ENCODE data around the gene SH3PXD2B. TPM values are rescaled to one million over a fixed set of nuclear protein-coding genes. Genes with fewer than 3 reads are reported as not detected.

SH3PXD2B gene
- total and polyA plus RNA-seq, 2 of the 13 experiments (the other 11 are each of a cell fraction or from before 2014, with no cell fraction given): 3.4 to 4.6 TPM

DNA sequence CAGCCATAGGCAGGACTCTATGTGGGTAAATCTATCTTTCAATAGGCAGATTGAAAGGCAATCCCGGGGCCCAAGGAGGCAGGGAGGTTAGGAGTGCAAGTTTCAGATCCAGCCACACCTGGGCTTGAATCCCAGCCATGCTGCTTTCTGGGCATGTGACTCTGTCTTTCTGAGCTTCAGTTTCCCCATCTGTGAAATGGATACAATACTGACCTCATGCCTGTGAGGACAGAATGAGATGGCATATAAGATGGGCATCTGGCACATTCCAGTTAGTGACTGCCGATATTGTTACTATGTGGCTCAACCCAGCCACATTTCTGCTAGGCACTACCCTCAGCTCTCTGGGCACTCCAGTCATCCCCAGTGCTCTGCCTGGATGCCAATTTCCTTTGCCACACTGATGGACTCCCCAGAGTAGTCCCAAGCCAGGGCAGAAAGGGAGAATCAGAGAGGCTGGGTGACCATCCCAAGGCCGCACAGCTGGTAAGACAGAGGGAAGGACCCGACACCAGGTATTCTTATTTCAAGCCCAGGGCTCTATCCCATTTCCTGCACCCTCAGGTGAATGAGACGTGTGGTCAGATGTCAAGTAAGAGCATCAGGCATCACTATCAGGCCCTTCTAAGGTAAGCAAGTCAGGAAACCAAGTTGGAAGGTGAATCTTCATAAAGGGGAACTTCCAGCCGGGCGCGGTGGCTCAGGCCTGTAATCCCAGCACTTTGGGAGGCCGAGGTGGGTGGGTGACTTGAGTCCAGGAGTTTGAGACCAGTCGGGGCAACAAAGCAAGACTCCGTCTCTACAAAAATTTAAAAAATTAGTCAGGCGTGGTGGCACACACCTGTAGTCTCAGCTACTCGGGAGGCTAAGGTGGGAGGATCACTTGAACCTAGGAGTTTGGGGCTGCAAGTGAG lies 38.7 kb downstream of the SH3PXD2B start:
- FAIRE-seq: no peak
- no TSS peak for BruUV-seq (replicated peaks)
- Histone ChIP-seq H3K27me3 (ENCODE audit: control insufficient read depth in 1 of 2, insufficient read depth in 2 of 2, low read length in 2 of 2) (no peaks in the 10 kb centered on the region), H3K9me3 (ENCODE audit: low read length) (no peaks in the 10 kb centered on the region), H3K4me2 (ENCODE audit: low read depth, low read length) (peak overlapping the region; percentile 70), H3K79me2 (ENCODE audit: insufficient read depth, low read length) (no peaks in the 10 kb centered on the region), H3K36me3 (replicated peaks in 1 of 2; ENCODE audit: control insufficient read depth in 1 of 2, insufficient read depth in 2 of 2, low read length in 2 of 2) (no peaks in the 10 kb centered on the region), H4K20me1 (ENCODE audit: insufficient read depth, low read length) (no peaks in the 10 kb centered on the region), H3K4me3 (replicated peaks in 1 of 3; ENCODE audit: insufficient read depth in 1 of 3, low read depth in 2 of 3, low read length in 3 of 3) (no peak overlapping the region), H2AFZ (ENCODE audit: low read length) (no peak overlapping the region), H3K27ac (ENCODE audit: extremely low read length, insufficient read depth, low read length) (peak overlapping the region; percentile 66), H3K9ac (ENCODE audit: insufficient read depth, low read depth, low read length) (peak overlapping the region; percentile 42; the same call in 1 of the 2 replicates), H3K4me1 (ENCODE audit: insufficient read depth, low read length) (peaks cover 78% of the 10 kb centered on the region)
- no peak for ATAC-seq
- DNase-seq (ENCODE audit: low spot score): no peak
- intact Hi-C loops (cut with micrococcal nuclease; ENCODE audit: unreplicated experiment) (loop anchor here (1.0 kb wide), 3 partner anchors 13 to 36 kb away; no protein-coding TSS in a partner anchor), in situ Hi-C loops (cut with HindIII; ENCODE audit: extremely low pct_ligation_motif_present, low pct_unique_long_range_greater_than_20kb) (loop anchor here (5.0 kb wide), 1 partner anchor 37 kb away; the partner anchor contains the start of gene SH3PXD2B)
- WGBS (ENCODE audit: low lambda C conversion rate): 89% methylated on average over 13 of the region's 13 CpGs
- POLR2A ChIA-PET: interaction anchor here (1.4 to 2.0 kb wide), 3 partner anchors 10 to 32 kb away, joined by 6 to 11 read pairs (median 6); no protein-coding TSS in a partner anchor
- CTCF ChIA-PET (ENCODE audit: low intra/inter-chr PET ratio, low total read pairs): no interaction called here
- no peak for TF ChIP-seq EP300 (IDR thresholded peaks at IDR 0.05; ENCODE audit: low read depth in 2 of 2, low read length in 2 of 2)
- TF ChIP-seq EP300 (CRISPR knock-in tag; IDR thresholded peaks at IDR 0.05; ENCODE audit: borderline replicate concordance): no peak
- TF ChIP-seq DPF2 (CRISPR knock-in tag; IDR thresholded peaks at IDR 0.05; ENCODE audit: borderline replicate concordance, low read depth): no peak
- no peak; the same call in 1 of the 2 replicates for TF ChIP-seq NCOA1 (CRISPR knock-in tag; IDR thresholded peaks at IDR 0.05)
- no peak for TF ChIP-seq SMAD9 (CRISPR knock-in tag; IDR thresholded peaks at IDR 0.05)
- no peak for TF ChIP-seq ZNF17 (CRISPR knock-in tag; IDR thresholded peaks at IDR 0.05)
- TF ChIP-seq, protein P1, sequence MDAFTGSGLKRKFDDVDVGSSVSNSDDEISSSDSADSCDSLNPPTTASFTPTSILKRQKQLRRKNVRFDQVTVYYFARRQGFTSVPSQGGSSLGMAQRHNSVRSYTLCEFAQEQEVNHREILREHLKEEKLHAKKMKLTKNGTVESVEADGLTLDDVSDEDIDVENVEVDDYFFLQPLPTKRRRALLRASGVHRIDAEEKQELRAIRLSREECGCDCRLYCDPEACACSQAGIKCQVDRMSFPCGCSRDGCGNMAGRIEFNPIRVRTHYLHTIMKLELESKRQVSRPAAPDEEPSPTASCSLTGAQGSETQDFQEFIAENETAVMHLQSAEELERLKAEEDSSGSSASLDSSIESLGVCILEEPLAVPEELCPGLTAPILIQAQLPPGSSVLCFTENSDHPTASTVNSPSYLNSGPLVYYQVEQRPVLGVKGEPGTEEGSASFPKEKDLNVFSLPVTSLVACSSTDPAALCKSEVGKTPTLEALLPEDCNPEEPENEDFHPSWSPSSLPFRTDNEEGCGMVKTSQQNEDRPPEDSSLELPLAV (CRISPR knock-in tag; conservative IDR thresholded peaks at IDR 0.05; ENCODE audit: low read depth): no peak
- no peak for TF ChIP-seq ZFP82 (CRISPR knock-in tag; IDR thresholded peaks at IDR 0.05; ENCODE audit: borderline replicate concordance)
- TF ChIP-seq SUZ12 (IDR thresholded peaks at IDR 0.05; ENCODE audit: low read depth, low read length): no peak
- TF ChIP-seq ZNF121 (CRISPR knock-in tag; IDR thresholded peaks at IDR 0.05): no peak
- no peak for TF ChIP-seq KLF16 (CRISPR knock-in tag; IDR thresholded peaks at IDR 0.05)
- TF ChIP-seq MTF1 (CRISPR knock-in tag; IDR thresholded peaks at IDR 0.05): no peak
- no peak for TF ChIP-seq FOSL2 (CRISPR knock-in tag; IDR thresholded peaks at IDR 0.05)
- no peak for TF ChIP-seq ZSCAN20 (CRISPR knock-in tag; IDR thresholded peaks at IDR 0.05; ENCODE audit: borderline replicate concordance)
- no peak for TF ChIP-seq ZNF329 (CRISPR knock-in tag; IDR thresholded peaks at IDR 0.05; ENCODE audit: low read depth)
- TF ChIP-seq CC2D1A (CRISPR knock-in tag; IDR thresholded peaks at IDR 0.05): no peak
- TF ChIP-seq ZNF251 (CRISPR knock-in tag; IDR thresholded peaks at IDR 0.05): no peak
- no peak for TF ChIP-seq ZNF615 (CRISPR knock-in tag; IDR thresholded peaks at IDR 0.05; ENCODE audit: borderline replicate concordance)
- TF ChIP-seq, protein P2, sequence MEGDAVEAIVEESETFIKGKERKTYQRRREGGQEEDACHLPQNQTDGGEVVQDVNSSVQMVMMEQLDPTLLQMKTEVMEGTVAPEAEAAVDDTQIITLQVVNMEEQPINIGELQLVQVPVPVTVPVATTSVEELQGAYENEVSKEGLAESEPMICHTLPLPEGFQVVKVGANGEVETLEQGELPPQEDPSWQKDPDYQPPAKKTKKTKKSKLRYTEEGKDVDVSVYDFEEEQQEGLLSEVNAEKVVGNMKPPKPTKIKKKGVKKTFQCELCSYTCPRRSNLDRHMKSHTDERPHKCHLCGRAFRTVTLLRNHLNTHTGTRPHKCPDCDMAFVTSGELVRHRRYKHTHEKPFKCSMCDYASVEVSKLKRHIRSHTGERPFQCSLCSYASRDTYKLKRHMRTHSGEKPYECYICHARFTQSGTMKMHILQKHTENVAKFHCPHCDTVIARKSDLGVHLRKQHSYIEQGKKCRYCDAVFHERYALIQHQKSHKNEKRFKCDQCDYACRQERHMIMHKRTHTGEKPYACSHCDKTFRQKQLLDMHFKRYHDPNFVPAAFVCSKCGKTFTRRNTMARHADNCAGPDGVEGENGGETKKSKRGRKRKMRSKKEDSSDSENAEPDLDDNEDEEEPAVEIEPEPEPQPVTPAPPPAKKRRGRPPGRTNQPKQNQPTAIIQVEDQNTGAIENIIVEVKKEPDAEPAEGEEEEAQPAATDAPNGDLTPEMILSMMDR (CRISPR knock-in tag; IDR thresholded peaks at IDR 0.05): no peak
- TF ChIP-seq TSC22D2 (CRISPR knock-in tag; IDR thresholded peaks at IDR 0.05; ENCODE audit: borderline replicate concordance): no peak
